Measurements from ENCODE around the gene TBC1D32.

GRCh38 chr6:121201105-121201504 is 133.2 kb downstream of the TBC1D32 start:
- no peak for TF ChIP-seq CTCF (IDR thresholded peaks at IDR 0.05; ENCODE audit: insufficient read depth, low read depth, low read length)
- no peak for TF ChIP-seq EZH2 (IDR thresholded peaks at IDR 0.05; ENCODE audit: insufficient read depth, low read length)

Data from astrocyte (in vitro differentiated cells and primary cell).